Osteocyte (in vitro differentiated cells): ENCODE results near the gene RAPGEF4. TPM values are rescaled to one million over a fixed set of nuclear protein-coding genes. Genes with fewer than 3 reads are reported as not detected.

Experiments used
- DNase-seq: peaks from one replicate; pipeline ENCODE4 v3.0.0; 2021; ENCODE audit warnings: mixed read lengths; ENCODE audit not compliant: unreplicated experiment; ENCODE audit errors: extremely low spot score
- H3K27ac Mint-ChIP-seq: one replicate; pipeline ENCODE4 v1.8.0; 2021; ENCODE audit warnings: mild to moderate bottlenecking, mixed read lengths; ENCODE audit not compliant: unreplicated experiment
- H3K27me3 Mint-ChIP-seq: one replicate; pipeline ENCODE4 v1.8.0; 2021; ENCODE audit warnings: mixed read lengths; ENCODE audit not compliant: unreplicated experiment
- H3K36me3 Mint-ChIP-seq: one replicate; pipeline ENCODE4 v1.8.0; 2021; ENCODE audit warnings: mixed read lengths; ENCODE audit not compliant: unreplicated experiment
- H3K4me1 Mint-ChIP-seq: one replicate; pipeline ENCODE4 v1.8.0; 2021; ENCODE audit warnings: mixed read lengths; ENCODE audit not compliant: unreplicated experiment
- H3K4me3 Mint-ChIP-seq: one replicate; pipeline ENCODE4 v1.8.0; 2021; ENCODE audit warnings: mild to moderate bottlenecking, moderate library complexity, mixed read lengths; ENCODE audit not compliant: unreplicated experiment
- H3K9me3 Mint-ChIP-seq: one replicate; pipeline ENCODE4 v1.8.0; 2021; ENCODE audit warnings: mixed read lengths; ENCODE audit not compliant: unreplicated experiment
- total RNA-seq: library from RNA; stranded (reverse); gene quantifications from 2 replicates; pipeline ENCODE4 v1.2.1, GENCODE V29; 2021
- TF ChIP-seq, protein P1 (sequence below): fragments of 200-600 bp; sonication (generic); IDR thresholded peaks from 2 replicates; pipeline ENCODE4 v1.5.0; 2021; ENCODE audit warnings: antibody characterized with exemption, mild to moderate bottlenecking, moderate library complexity

RAPGEF4 gene
- total RNA-seq, 1 donor from 2014 or later = 0.91 TPM

DNA sequence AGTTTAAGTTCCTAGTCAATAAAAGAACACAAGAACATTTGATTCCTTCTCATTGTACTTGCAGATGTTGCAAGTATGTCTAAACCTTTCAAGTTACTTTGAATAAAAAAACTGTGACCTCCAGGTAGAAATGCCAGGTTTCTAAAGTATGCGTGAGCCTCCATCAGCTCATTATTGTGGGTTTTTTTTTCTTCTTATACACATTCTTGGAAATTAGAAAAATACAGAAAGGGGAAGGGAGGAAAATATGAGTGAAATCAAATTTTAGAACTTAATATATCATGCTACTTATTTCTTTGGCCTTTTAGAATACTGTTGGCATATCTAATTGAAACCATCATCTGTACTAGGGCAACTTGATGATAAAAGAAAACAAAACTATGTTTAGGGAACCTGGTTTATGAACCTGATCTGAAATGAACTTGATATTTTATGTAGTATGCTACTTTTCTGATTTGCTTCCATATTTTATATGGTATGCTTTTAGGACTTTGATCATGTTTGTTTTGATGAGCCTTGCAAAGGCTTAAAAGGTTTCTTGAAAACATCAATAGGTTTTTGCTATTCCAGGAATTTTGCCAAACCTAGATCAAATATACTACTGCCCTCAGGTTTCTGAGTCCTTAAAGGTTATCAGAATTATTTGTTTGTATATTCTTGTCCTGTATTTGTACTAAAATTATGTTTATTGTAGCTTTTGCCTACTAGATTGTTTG, 209.3 kb downstream of the RAPGEF4 start:
- Mint-ChIP-seq H3K36me3 (no peaks in the 10 kb centered on the region), H3K27ac (no peak overlapping the region), H3K27me3 (no peaks in the 10 kb centered on the region), H3K9me3 (peaks cover 15% of the 10 kb centered on the region), H3K4me1 (peaks cover 20% of the 10 kb centered on the region), H3K4me3 (no peak overlapping the region)
- DNase-seq = no peak
- TF ChIP-seq, protein P1, sequence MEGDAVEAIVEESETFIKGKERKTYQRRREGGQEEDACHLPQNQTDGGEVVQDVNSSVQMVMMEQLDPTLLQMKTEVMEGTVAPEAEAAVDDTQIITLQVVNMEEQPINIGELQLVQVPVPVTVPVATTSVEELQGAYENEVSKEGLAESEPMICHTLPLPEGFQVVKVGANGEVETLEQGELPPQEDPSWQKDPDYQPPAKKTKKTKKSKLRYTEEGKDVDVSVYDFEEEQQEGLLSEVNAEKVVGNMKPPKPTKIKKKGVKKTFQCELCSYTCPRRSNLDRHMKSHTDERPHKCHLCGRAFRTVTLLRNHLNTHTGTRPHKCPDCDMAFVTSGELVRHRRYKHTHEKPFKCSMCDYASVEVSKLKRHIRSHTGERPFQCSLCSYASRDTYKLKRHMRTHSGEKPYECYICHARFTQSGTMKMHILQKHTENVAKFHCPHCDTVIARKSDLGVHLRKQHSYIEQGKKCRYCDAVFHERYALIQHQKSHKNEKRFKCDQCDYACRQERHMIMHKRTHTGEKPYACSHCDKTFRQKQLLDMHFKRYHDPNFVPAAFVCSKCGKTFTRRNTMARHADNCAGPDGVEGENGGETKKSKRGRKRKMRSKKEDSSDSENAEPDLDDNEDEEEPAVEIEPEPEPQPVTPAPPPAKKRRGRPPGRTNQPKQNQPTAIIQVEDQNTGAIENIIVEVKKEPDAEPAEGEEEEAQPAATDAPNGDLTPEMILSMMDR = no peak

DNA sequence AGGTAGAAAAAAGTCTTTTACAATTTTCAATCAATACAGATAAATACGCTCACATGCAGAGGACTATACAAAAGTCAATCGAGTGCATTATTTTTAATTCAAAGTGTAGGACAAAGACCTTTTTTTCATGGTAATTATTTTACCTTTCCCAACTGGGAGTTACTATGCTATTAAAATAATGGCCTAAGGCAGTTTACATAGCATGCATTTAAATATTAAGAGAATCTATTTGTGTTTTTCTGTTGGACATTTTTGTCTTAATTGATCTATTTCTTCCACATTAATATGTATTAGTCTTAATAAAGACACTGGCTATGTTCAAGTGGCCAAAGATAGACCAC, 209.8 kb downstream of the RAPGEF4 start:
- TF ChIP-seq, protein P1 = no peak
- Mint-ChIP-seq H3K27me3 (no peaks in the 10 kb centered on the region), H3K36me3 (no peaks in the 10 kb centered on the region), H3K27ac (no peak overlapping the region), H3K9me3 (peaks cover 9% of the 10 kb centered on the region), H3K4me3 (no peak overlapping the region), H3K4me1 (peaks cover 20% of the 10 kb centered on the region)
- no peak for DNase-seq

DNA sequence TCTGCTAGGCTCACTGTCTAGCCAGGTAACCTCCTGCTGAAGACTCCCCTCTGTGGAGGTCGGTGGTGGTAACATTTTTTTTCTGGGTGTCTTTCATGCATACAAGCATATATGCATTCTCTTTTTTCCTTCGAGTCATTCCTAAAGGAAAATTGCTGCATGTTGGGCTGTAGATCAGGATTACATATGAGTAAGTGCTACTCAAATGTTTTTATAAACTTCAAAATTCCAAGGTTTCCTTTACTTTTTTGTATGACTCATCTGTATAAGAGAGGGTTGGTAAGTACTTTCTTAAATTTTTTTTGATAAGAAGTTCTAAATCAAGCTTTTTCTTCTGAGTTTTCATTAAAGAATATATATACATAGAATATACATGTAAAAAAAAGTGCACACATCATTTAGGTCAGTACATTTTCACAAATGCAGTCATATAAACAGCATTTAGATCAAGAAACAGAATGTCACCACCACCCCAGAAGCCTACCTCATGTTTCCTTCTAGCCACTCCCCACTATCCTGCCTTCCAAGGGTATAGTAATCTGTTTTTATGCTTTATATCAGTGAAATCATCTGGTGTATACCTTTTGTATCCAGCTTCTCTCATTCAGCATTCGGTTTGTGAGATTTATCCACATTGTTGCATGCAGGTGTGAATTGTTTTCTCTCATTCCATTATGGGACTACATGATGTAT, 212.0 kb downstream of the RAPGEF4 start:
- peaks cover 20% of the 10 kb centered on the region for H3K4me1 Mint-ChIP-seq
- no peaks in the 10 kb centered on the region for H3K9me3 Mint-ChIP-seq
- H3K27ac Mint-ChIP-seq = no peak overlapping the region
- TF ChIP-seq, protein P1 = no peak
- no peak for DNase-seq
- H3K27me3 Mint-ChIP-seq = no peaks in the 10 kb centered on the region
- no peaks in the 10 kb centered on the region for H3K36me3 Mint-ChIP-seq
- H3K4me3 Mint-ChIP-seq = no peak overlapping the region

DNA sequence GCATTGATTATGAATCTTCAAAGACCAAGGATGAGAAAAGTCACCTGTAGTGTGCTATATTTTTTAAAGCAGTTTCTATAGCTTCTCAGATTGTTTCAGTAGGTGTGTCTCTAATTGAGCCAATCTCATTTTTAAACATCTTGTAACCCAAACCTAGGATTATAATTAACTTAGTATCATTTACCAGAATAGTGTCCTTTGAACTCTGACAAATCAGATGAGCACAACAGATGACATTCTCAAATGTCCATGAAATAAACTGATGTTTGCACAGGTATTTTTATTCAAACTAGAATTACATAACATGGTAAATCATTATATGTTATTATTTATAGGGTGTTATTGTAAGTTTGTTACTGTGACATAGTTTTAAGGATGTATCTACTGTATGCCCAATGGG, 213.9 kb downstream of the RAPGEF4 start:
- Mint-ChIP-seq H3K9me3 (no peaks in the 10 kb centered on the region), H3K4me1 (peaks cover 32% of the 10 kb centered on the region), H3K4me3 (no peak overlapping the region), H3K27ac (no peak overlapping the region), H3K27me3 (no peaks in the 10 kb centered on the region), H3K36me3 (no peaks in the 10 kb centered on the region)
- no peak for DNase-seq
- TF ChIP-seq, protein P1 = no peak

DNA sequence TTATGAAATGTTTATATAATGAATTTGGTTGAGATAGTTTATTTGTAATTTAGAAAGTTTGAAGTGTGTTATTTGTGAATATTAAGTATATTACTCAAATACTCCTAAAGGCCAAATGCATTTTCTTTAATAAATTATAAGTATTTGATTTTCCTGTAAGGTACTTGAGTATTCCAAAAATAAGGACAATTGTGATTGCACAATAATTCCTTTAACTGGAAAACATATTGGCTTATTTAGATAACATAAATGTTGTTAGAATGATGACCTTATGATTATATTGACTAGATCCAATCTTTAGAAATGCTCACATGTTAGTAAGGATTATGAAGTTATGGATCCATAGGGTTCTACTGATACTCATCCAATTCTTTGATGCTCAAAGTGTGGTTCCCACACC, 214.9 kb downstream of the RAPGEF4 start:
- H3K36me3 Mint-ChIP-seq = no peaks in the 10 kb centered on the region
- no peak overlapping the region for H3K4me3 Mint-ChIP-seq
- H3K27me3 Mint-ChIP-seq = no peaks in the 10 kb centered on the region
- DNase-seq = no peak
- TF ChIP-seq, protein P1 = no peak
- H3K4me1 Mint-ChIP-seq = peaks cover 40% of the 10 kb centered on the region
- no peak overlapping the region for H3K27ac Mint-ChIP-seq
- H3K9me3 Mint-ChIP-seq = no peaks in the 10 kb centered on the region
